Measurements from ENCODE around the gene NHEJ1. TPM values are rescaled to one million over a fixed set of nuclear protein-coding genes. Genes with fewer than 3 reads are reported as not detected.

NHEJ1 gene
- polyA plus RNA-seq, 1 donor (not counting 4 experiments of a cell fraction or from before 2014, with no cell fraction given), result 13.1 TPM

- H2AFZ ChIP-seq (ENCODE audit: control insufficient read depth, low read length), result no peak overlapping the region
- H3K9me1 ChIP-seq (ENCODE audit: control insufficient read depth, extremely low read depth, insufficient read depth, low read length), result no peaks in the 10 kb centered on the region
- H3K27ac ChIP-seq (ENCODE audit: control insufficient read depth, insufficient read depth, low read length), result no peak overlapping the region
- H3K9me3 ChIP-seq (ENCODE audit: control insufficient read depth, low read depth, low read length), result no peaks in the 10 kb centered on the region
- FAIRE-seq, result no peak
- H3K4me1 ChIP-seq (ENCODE audit: control insufficient read depth, extremely low read depth, insufficient read depth, low read length), result peaks cover 5% of the 10 kb centered on the region
- dilution Hi-C loops (cut with MboI; ENCODE audit: extremely low pct_ligation_motif_present, low sequenced_read_pairs), result no loop called here
- TF ChIP-seq, protein P1, sequence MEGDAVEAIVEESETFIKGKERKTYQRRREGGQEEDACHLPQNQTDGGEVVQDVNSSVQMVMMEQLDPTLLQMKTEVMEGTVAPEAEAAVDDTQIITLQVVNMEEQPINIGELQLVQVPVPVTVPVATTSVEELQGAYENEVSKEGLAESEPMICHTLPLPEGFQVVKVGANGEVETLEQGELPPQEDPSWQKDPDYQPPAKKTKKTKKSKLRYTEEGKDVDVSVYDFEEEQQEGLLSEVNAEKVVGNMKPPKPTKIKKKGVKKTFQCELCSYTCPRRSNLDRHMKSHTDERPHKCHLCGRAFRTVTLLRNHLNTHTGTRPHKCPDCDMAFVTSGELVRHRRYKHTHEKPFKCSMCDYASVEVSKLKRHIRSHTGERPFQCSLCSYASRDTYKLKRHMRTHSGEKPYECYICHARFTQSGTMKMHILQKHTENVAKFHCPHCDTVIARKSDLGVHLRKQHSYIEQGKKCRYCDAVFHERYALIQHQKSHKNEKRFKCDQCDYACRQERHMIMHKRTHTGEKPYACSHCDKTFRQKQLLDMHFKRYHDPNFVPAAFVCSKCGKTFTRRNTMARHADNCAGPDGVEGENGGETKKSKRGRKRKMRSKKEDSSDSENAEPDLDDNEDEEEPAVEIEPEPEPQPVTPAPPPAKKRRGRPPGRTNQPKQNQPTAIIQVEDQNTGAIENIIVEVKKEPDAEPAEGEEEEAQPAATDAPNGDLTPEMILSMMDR (optimal IDR thresholded peaks at IDR 0.05 in 1 of 3, IDR thresholded peaks at IDR 0.05 in 1 of 3, conservative IDR thresholded peaks at IDR 0.05 in 1 of 3; ENCODE audit: extremely low read depth in 1 of 3, insufficient read depth in 2 of 3, low read length in 3 of 3), result no peak
- no peak for TF ChIP-seq EZH2 (IDR thresholded peaks at IDR 0.05; ENCODE audit: low read length)
- DNase-seq (ENCODE audit: low read depth, low spot score), result no peak
- H3K4me3 ChIP-seq (ENCODE audit: control insufficient read depth in 2 of 3, extremely low read depth in 1 of 3, insufficient read depth in 2 of 3, low read depth in 1 of 3, low read length in 3 of 3), result no peak overlapping the region
- no peaks in the 10 kb centered on the region for H4K20me1 ChIP-seq (ENCODE audit: control insufficient read depth, extremely low read depth, insufficient read depth, low read length)
- no peaks in the 10 kb centered on the region for H3K36me3 ChIP-seq (ENCODE audit: control insufficient read depth in 2 of 2, extremely low read depth in 1 of 2, insufficient read depth in 2 of 2, low read length in 2 of 2)
- H3K9ac ChIP-seq (ENCODE audit: control insufficient read depth, extremely low read depth, insufficient read depth, low read length), result no peak overlapping the region
- no peaks in the 10 kb centered on the region for H3K27me3 ChIP-seq (ENCODE audit: control insufficient read depth, extremely low read depth, insufficient read depth, low read length)
- H3K79me2 ChIP-seq (ENCODE audit: control insufficient read depth, insufficient read depth, low read length), result no peaks in the 10 kb centered on the region
- no peak overlapping the region for H3K4me2 ChIP-seq (ENCODE audit: control insufficient read depth, extremely low read depth, insufficient read depth, low read depth, low read length)
Measured at GRCh38 chr2:219112062-219112406, 48.6 kb downstream of the NHEJ1 start.

DNA sequence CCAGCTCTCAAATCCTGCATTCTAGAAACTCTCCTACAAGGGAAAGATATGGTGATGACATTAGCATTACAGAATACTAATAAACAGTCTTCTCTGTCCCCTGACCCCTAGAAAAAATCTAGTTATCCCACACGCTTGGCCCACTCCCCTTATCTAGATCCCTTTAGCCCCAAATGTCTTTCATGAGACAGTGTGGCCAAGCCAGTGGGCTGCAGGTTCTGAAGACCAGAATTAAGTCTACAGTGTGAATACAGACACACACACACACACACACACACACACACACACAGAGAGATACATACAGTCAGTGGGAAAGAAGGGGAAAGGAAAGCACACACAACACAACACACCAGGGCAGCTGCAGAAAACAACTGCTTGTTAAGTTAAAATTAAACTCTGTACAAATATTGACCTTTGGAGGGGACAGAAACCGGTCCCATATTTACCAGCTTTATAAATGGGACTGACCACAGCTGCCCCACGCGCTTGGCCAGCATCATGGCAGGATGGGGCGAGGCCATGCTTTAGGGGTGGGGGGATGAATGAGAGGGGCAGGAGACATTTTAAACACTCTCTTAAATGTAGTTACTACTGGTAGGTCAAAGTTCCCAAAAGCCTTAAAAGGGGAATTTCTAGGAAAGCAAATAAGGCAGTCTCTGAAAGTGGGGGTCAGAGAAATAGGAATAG is 49.1 kb downstream of the NHEJ1 start:
- H3K79me2 ChIP-seq (ENCODE audit: control insufficient read depth, insufficient read depth, low read length), result no peaks in the 10 kb centered on the region
- no peaks in the 10 kb centered on the region for H3K9me3 ChIP-seq (ENCODE audit: control insufficient read depth, low read depth, low read length)
- no peaks in the 10 kb centered on the region for H3K36me3 ChIP-seq (ENCODE audit: control insufficient read depth in 2 of 2, extremely low read depth in 1 of 2, insufficient read depth in 2 of 2, low read length in 2 of 2)
- no peak overlapping the region for H3K27ac ChIP-seq (ENCODE audit: control insufficient read depth, insufficient read depth, low read length)
- H2AFZ ChIP-seq (ENCODE audit: control insufficient read depth, low read length), result no peak overlapping the region
- no peak for FAIRE-seq
- no peak overlapping the region for H3K4me3 ChIP-seq (ENCODE audit: control insufficient read depth in 2 of 3, extremely low read depth in 1 of 3, insufficient read depth in 2 of 3, low read depth in 1 of 3, low read length in 3 of 3)
- no peaks in the 10 kb centered on the region for H3K9me1 ChIP-seq (ENCODE audit: control insufficient read depth, extremely low read depth, insufficient read depth, low read length)
- H3K4me1 ChIP-seq (ENCODE audit: control insufficient read depth, extremely low read depth, insufficient read depth, low read length), result peaks cover under 1% of the 10 kb centered on the region
- TF ChIP-seq, protein P1 (optimal IDR thresholded peaks at IDR 0.05 in 1 of 3, IDR thresholded peaks at IDR 0.05 in 1 of 3, conservative IDR thresholded peaks at IDR 0.05 in 1 of 3; ENCODE audit: extremely low read depth in 1 of 3, insufficient read depth in 2 of 3, low read length in 3 of 3), result no peak
- TF ChIP-seq EZH2 (IDR thresholded peaks at IDR 0.05; ENCODE audit: low read length), result no peak
- no peak overlapping the region for H3K9ac ChIP-seq (ENCODE audit: control insufficient read depth, extremely low read depth, insufficient read depth, low read length)
- no peak overlapping the region for H3K4me2 ChIP-seq (ENCODE audit: control insufficient read depth, extremely low read depth, insufficient read depth, low read depth, low read length)
- dilution Hi-C loops (cut with MboI; ENCODE audit: extremely low pct_ligation_motif_present, low sequenced_read_pairs), result no loop called here
- DNase-seq (ENCODE audit: low read depth, low spot score), result no peak
- no peaks in the 10 kb centered on the region for H4K20me1 ChIP-seq (ENCODE audit: control insufficient read depth, extremely low read depth, insufficient read depth, low read length)
- no peaks in the 10 kb centered on the region for H3K27me3 ChIP-seq (ENCODE audit: control insufficient read depth, extremely low read depth, insufficient read depth, low read length)
